GM23248 (cell line): ENCODE measurements around the gene EMILIN1.

ENCODE experiments used
- EZH2 ChIP-seq: fragments of 200-600 bp; sonication (generic); IDR thresholded peaks from 2 replicates; pipeline ENCODE4 v1.6.1; 2018; ENCODE audit warnings: antibody characterized with exemption, mild to moderate bottlenecking; ENCODE audit not compliant: insufficient read depth, poor library complexity, severe bottlenecking
- EZH2phosphoT487 ChIP-seq: fragments of 200-600 bp; sonication (generic); IDR thresholded peaks from 2 replicates; pipeline ENCODE4 v1.6.1; 2018; ENCODE audit warnings: antibody characterized with exemption, moderate library complexity, mild to moderate bottlenecking, low read depth; ENCODE audit not compliant: insufficient read depth

- TF ChIP-seq EZH2: no peak
- no peak for TF ChIP-seq EZH2phosphoT487
Observed at GRCh38 chr2:27105981-27106380, 27.6 kb downstream of the EMILIN1 start.
